MG63 (cell line): ENCODE measurements around the gene TMPRSS7. TPM values are rescaled to one million over a fixed set of nuclear protein-coding genes. Genes with fewer than 3 reads are reported as not detected.
A peak's percentile ranks its signal among the peaks of the same experiment; 100 is the strongest.

Source experiments
- DNase-seq: peaks from one replicate; pipeline ENCODE4 v3.0.0-alpha.2; 2020
- H3K27me3 ChIP-seq: fragments of 250-450 bp; sonication (Bioruptor Pico); 2 replicates; pipeline ENCODE4 v1.5.1; 2020; ENCODE audit warnings: mild to moderate bottlenecking, moderate library complexity
- H3K36me3 ChIP-seq: fragments of 250-450 bp; sonication (Bioruptor Pico); 2 replicates; pipeline ENCODE4 v1.5.1; 2020; ENCODE audit warnings: mild to moderate bottlenecking, moderate library complexity
- H3K4me3 ChIP-seq: fragments of 250-450 bp; sonication (Bioruptor Pico); 2 replicates; pipeline ENCODE4 v1.5.1; 2020; ENCODE audit warnings: mild to moderate bottlenecking, moderate library complexity
- H3K9me3 ChIP-seq: fragments of 250-450 bp; sonication (Bioruptor Pico); 2 replicates; pipeline ENCODE4 v1.5.1; 2020; ENCODE audit warnings: mild to moderate bottlenecking, moderate library complexity
- total RNA-seq: library from RNA; depleted of rRNA; stranded (reverse); fragments of >200 nt; shearing (Covaris generic); gene quantifications from 2 replicates; pipeline ENCODE4 v1.2.3, GENCODE V29; 2014; ENCODE audit warnings: low replicate concordance

Gene TMPRSS7
- total RNA-seq, 1 experiment from 2014 or later, result not detected

DNA sequence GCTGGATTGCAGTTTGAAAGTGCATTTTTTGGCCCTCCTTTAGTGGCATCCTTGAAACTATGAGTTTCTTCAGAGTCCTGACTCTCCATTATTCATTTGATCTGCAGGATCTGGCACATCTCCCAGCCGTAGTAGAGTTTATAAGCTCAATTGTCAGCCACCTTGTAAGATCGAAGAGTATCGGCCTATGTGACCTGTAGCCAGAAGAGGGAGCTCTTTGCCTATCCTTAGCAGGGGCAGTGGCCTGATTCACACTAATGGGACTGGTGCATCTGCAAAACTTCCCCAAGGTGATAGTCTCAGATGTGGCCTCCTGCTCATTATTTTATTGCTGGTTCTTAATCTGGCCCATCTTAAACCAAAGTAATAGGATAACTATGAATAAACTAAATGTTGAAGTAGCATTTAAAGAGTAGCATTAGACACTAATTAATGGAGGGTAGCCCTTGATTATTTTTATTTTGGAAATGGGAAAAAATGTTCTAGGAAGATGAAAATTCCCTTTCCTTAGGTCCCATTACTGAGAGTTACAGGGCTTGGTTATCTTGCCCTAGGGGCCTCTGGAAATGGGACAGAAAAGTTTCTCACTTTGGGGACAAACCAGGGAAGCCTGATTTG is 77.4 kb downstream of the TMPRSS7 start:
- DNase-seq, result peak; percentile 54
- Histone ChIP-seq H3K9me3 (no peaks in the 10 kb centered on the region), H3K36me3 (no peaks in the 10 kb centered on the region), H3K4me3 (no peak overlapping the region), H3K27me3 (no peaks in the 10 kb centered on the region)

GRCh38 chr3:112114576-112115160 is 80.1 kb downstream of the TMPRSS7 start:
- DNase-seq, result no peak
- Histone ChIP-seq H3K4me3 (no peak overlapping the region), H3K27me3 (no peaks in the 10 kb centered on the region), H3K9me3 (no peaks in the 10 kb centered on the region), H3K36me3 (no peaks in the 10 kb centered on the region)

DNA sequence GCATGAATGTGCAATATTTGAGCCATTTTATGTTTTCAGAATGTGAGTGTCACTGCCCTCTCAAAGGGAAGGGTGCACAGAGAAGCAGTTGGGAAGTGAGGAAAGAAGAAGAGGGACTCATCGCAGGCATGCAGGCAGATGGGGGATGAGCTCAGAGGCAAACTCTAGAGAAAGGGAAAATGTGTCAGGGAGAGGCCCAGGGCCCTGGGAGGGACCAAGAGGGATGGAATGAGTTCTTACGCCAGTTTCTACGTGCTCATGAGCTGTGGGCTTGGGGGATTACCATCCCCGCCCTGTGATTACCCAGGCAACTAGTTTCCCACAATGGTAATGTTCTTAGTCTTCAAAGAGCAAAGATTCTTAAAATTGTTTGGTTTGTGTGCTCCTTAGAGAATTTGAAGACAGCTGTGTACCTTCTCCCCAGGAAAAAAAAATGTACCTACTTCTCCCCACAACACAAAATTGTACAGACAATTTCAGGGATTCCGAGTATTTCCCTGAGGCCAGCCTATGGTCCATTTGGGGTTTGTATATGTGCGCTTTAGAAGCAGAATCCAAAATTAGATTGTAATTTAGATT is 80.7 kb downstream of the TMPRSS7 start:
- no peak for DNase-seq
- H3K9me3 ChIP-seq, result no peaks in the 10 kb centered on the region
- no peak overlapping the region for H3K4me3 ChIP-seq
- H3K27me3 ChIP-seq, result no peaks in the 10 kb centered on the region
- H3K36me3 ChIP-seq, result no peaks in the 10 kb centered on the region

DNA sequence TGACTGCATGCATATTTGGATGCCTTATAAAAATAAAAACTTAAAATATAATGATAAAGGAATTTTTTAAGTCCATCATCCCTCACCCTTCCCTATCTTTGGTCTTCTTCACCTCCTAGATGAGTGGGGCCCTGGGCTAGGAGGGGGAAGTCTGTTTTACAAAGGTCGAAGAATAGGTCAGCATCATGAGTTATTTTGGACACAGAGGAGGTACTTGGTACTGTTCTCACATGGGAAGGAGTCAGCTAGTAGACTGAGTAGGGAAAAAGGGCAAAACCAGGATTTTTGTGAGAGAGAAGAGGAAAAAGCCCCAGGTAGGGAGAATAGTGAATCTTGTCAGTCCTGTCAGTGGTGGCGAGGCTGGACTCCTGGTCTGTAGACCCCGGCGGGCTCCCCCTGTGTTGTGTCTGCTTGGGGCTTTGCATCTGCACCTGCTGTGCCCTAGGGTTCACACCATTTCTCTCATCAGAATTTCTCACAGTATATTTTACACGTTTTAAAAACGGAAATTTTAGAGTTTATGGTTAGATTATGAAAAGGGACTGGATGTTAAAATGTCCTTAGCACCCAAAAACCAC is 81.4 kb downstream of the TMPRSS7 start:
- H3K36me3 ChIP-seq, result no peaks in the 10 kb centered on the region
- H3K27me3 ChIP-seq, result no peaks in the 10 kb centered on the region
- no peaks in the 10 kb centered on the region for H3K9me3 ChIP-seq
- no peak for DNase-seq
- no peak overlapping the region for H3K4me3 ChIP-seq

DNA sequence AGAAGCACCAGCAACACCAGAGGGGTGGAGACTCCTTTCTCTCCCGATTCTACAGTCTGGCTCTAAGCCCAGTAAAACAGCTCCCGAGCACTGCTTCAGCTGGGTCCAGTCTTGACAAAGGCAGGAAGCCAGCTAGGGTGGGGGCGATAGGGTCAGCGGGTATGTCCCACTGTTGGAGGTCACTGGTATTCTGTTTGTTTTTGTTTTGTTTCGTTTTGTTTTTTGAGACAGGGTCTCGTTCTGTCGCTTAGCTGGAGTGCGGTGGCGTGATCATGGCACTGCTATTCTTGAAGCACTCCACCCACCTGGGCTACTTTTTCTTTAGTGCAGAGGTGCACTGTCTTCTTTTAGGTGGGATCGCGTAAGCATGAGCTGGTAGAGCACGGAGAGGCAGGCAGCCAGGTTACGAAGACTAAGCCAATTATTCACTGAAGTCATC is 82.2 kb downstream of the TMPRSS7 start:
- Histone ChIP-seq H3K36me3 (no peaks in the 10 kb centered on the region), H3K4me3 (no peak overlapping the region), H3K27me3 (no peaks in the 10 kb centered on the region), H3K9me3 (no peaks in the 10 kb centered on the region)
- DNase-seq, result no peak

DNA sequence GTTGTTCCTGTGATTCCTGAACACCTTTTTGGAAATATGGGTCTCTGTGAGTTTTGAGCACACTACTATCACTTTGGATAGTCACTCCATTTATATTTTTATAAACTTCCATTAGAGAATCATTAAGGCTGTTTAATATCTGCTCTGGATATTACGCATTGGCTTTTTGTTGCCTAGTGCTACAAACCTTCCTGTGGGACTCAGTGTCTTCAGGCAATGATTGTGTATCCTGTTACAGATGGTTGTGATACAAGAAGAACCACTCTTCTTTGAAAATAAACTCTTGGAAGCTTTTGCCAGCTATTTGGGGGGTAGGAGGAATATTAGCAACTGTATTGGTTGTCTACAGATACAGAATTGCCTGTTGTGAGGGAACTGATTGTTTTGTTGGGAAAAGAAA is 82.9 kb downstream of the TMPRSS7 start:
- H3K36me3 ChIP-seq, result no peaks in the 10 kb centered on the region
- no peak overlapping the region for H3K4me3 ChIP-seq
- DNase-seq, result no peak
- no peaks in the 10 kb centered on the region for H3K27me3 ChIP-seq
- H3K9me3 ChIP-seq, result no peaks in the 10 kb centered on the region

DNA sequence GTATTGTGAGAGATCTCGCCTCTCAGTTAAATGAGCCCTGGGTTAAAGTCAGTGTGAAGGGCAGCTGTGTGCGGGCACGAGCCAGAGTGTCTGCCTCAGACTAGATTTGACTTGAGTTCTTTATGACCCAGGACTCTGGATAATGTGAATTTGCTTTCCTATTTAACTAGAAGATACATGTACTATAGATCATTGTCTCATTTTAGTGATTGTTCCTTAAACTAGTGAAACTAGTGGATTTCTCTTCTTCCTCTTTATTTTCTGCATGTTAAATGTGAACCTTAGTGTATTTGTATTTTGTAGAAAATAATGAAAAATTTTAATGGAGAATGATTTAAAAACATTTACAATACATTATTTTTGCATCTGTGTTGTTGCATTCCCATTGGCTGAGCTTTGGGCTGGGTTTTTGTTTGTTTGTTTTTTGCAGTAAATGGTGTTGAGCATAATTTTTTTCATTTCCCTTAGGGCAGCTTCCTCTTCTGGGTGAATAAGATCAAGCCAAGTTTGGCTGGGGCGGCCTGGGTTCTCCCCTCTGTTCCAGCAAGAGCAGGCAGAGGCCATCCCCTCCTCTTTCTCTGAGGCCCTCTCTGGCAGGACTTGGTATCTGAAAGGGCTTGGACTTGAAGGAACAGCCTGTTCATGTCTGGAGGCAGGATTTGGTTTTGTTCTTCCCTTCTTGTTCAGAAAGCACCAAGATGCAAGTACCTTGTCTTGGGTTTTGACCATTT is 83.5 kb downstream of the TMPRSS7 start:
- no peaks in the 10 kb centered on the region for H3K9me3 ChIP-seq
- H3K36me3 ChIP-seq, result no peaks in the 10 kb centered on the region
- H3K27me3 ChIP-seq, result no peaks in the 10 kb centered on the region
- DNase-seq, result no peak
- no peak overlapping the region for H3K4me3 ChIP-seq

DNA sequence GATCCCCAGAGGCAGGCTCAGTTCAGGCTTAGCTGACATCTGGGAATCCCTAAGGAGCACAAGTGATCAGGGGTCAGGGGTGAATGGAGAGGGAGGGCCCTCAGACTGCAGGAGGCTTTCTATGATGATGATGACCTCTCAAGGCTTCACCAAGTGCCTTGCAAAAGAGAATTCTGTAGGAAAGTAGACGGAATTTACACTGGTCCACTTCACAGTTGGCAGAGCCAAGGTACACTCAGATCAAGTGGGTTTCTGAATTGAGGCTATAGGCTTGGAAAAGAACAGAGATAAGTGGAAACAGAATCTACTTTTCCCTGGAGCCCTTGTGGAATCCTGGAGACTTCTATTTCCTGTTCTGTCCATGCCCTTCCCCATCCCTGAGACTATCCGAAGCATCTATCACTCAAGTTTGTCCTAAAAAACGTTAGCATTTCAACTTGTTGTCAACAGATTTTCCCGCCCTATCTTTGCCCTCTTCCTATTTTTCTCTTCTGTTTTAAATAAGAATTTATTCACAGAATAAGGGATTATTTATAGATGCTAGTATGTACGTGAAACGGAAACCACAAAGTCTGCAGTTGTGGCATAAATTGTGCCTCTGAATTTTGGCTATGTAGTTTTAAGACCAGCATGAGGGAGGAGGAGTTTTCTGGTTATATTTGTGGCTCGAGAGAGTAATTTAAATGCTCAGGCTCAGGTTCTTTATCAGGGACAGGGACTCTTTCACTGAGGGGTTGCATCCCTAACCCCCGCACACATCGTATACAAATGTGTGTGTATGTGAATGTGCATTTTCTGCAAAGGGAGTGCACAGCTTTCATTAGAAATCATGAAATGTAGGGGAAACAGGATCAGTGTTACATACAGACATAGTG is 85.7 kb downstream of the TMPRSS7 start:
- H3K27me3 ChIP-seq, result no peaks in the 10 kb centered on the region
- H3K36me3 ChIP-seq, result no peaks in the 10 kb centered on the region
- no peak overlapping the region for H3K4me3 ChIP-seq
- no peaks in the 10 kb centered on the region for H3K9me3 ChIP-seq
- no peak for DNase-seq

DNA sequence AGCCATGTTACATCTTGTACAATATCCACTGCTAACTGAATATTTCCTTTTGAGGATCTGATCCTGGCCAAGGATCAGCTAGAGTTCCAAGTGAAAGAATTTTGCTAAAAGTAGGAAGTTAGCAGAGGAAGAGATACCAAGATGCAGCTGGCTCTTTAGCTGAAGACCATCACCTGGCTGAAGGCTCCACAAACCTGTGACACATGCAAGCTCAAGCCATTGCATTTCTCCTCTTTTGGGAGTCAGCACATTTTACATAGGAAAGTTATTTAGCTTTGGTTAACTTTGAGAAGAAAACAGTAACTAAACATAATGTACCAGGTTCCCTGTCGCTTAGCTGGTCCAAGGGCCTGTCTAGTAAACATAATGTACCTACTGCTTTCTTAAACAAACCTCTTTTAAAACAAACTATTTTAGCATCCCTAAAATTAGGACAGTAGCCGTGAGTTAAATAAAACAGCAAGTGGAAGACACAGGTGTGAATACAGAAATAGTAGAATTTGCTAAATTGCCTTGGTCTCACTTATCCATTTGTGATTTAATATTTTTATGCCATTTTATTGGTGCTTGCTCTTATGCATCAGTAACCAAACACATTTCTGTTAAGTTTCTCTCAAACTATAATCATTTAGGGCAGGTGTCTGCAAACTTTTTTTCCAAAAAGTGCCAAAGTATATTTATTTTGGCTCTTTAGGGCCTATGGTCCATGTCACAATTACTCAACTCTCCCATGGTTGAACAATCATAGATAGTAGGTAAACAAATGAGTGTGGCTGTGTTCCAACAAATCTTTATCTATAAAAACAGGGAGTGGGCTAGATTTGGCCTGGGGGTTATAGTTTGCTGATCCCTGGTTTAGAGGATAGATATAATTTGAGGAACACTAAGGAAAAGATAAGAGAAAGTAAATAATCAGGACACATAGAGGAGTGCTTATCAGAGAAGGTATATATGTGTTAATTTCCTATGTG is 87.3 kb downstream of the TMPRSS7 start:
- Histone ChIP-seq H3K9me3 (no peaks in the 10 kb centered on the region), H3K4me3 (no peak overlapping the region), H3K27me3 (no peaks in the 10 kb centered on the region), H3K36me3 (no peaks in the 10 kb centered on the region)
- DNase-seq, result no peak

- Histone ChIP-seq H3K4me3 (no peak overlapping the region), H3K27me3 (no peaks in the 10 kb centered on the region), H3K36me3 (no peaks in the 10 kb centered on the region), H3K9me3 (no peaks in the 10 kb centered on the region)
- no peak for DNase-seq
Observed at GRCh38 chr3:112122870-112123269, 88.3 kb downstream of the TMPRSS7 start.

DNA sequence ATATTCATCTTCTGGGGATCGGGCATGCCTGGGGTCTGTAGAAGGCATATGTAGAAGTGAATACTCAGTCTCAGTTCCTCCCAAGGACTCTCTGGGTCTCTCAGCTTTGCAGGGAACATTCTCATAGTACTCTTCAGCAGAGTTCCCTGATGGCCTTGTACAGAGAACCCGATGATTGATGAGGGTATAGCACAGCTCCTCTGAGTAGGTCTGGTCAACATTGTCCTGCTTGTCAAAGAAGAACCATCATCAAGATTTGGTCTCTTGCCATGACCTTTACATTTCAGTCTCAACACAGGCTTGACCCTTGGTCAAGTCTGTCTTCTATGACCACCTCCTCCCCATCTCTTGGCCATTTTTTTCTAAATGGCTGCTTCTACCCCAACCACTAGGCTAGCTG is 89.0 kb downstream of the TMPRSS7 start:
- Histone ChIP-seq H3K36me3 (no peaks in the 10 kb centered on the region), H3K9me3 (no peaks in the 10 kb centered on the region), H3K4me3 (no peak overlapping the region), H3K27me3 (no peaks in the 10 kb centered on the region)
- no peak for DNase-seq

DNA sequence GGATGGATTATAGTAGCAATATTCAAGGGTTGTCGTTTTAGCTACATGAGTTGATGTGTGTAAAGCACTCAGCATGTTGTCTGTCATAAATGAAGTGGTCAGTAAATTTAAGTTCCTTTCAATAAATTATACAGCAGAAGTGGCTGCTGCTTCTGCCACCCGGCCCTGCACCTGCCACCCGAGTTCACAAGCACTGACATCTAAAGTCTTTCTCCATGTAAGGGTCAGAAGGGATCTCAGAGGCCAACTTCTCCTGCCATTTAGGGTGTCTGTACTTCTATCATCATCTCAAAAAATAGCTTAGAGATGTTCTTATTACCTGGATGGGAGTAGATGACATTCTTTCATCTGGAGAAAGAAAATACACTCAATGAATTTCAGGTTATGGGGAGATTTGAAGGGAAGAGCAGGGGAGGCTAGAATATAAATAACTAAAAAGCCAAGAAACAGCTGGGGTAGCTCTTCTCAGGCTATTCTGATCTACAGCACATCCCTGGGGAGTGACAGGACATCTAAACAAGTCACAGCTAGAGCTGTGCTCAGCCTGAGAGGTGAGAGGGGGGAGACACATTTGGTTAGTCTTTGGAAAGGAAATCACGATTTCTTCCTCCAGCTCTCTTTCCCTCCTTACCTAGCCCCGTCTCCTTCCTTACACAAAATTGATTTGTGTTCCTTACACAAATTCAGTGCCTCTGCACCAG is 90.5 kb downstream of the TMPRSS7 start:
- no peaks in the 10 kb centered on the region for H3K9me3 ChIP-seq
- H3K36me3 ChIP-seq, result no peaks in the 10 kb centered on the region
- no peaks in the 10 kb centered on the region for H3K27me3 ChIP-seq
- no peak overlapping the region for H3K4me3 ChIP-seq
- no peak for DNase-seq

DNA sequence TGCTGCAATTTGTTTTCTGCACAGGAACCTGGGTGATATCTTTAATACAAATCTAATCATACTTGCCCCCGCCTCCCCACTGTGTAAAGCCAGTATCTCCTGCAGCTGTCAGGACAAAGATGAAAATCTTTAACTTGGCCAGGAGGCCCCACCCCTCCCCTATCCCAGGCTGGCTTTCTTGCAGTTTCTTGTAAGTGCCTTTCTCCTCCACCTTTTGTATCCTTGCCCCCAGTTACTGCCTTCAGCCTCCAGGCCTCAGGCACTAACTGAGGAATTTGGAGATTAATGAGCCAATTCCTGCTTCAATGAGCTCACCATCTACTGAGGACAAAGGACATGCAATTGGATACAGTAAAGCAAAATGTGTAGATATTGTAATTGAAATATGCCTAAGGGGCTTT is 92.0 kb downstream of the TMPRSS7 start:
- Histone ChIP-seq H3K4me3 (no peak overlapping the region), H3K36me3 (no peaks in the 10 kb centered on the region), H3K27me3 (no peaks in the 10 kb centered on the region), H3K9me3 (no peaks in the 10 kb centered on the region)
- DNase-seq, result no peak

- H3K36me3 ChIP-seq, result no peaks in the 10 kb centered on the region
- no peaks in the 10 kb centered on the region for H3K9me3 ChIP-seq
- no peak for DNase-seq
- no peak overlapping the region for H3K4me3 ChIP-seq
- H3K27me3 ChIP-seq, result no peaks in the 10 kb centered on the region
Observed at GRCh38 chr3:112127522-112128494, 93.3 kb downstream of the TMPRSS7 start.
